Body of pancreas (tissue), 4 donors: ENCODE measurements around the gene DPP9.

Experiments used
- CTCF ChIP-seq, 7 experiments: fragments of 450-650 bp in 4 of 7; fragments of 200-600 bp in 3 of 7; sonication (generic) in 3 of 7; IDR thresholded peaks; one replicate each; pipeline ENCODE4 v1.5.1; 2016 to 2019; ENCODE audit warnings: antibody characterized with exemption in 7 of 7
- POLR2A ChIP-seq, 3 donors: fragments of 450-650 bp; IDR thresholded peaks; one replicate each; pipeline ENCODE4 v1.6.1; 2016; ENCODE audit warnings: antibody characterized with exemption in 3 of 3, mild to moderate bottlenecking in 2 of 3

DNA sequence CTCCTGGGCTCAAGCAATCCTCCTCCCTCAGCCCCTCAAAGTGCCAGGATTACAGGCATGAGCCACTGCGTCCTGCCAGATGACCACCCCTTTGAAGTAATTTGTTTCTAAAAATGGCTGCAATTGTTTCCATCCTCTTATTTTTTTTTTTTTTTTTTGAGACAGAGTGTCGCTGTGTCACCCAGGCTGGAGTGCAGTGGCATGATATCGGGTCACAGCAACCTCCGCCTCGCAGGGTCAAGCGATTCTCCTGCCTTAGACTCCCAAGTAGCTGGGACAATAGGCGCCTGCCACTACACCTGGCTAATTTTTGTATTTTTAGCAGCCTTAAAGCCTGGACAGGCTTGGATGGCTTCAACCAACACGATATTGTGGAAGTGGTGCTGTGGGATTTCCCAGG lies 22.3 kb upstream of the DPP9 start:
- TF ChIP-seq CTCF (IDR thresholded peaks at IDR 0.05) (no peak), POLR2A (IDR thresholded peaks at IDR 0.05) (no peak)
